ENCODE results near the gene SEMA7A.

- TF ChIP-seq CTCF (IDR thresholded peaks at IDR 0.05), result no peak
- TF ChIP-seq POLR2A (IDR thresholded peaks at IDR 0.05), result no peak
These were observed 28.2 kb upstream of the SEMA7A start for GRCh38 chr15:74461847-74462511.

Measured in uterus (tissue), 2 donors.